DND-41 (cell line): ENCODE results near the gene SP2.

Source experiments
- ATAC-seq: fragments of 200-7000 bp; cut with Tn5 transposase; 3 replicates; pipeline ENCODE4 v1.9.1; 2021; ENCODE audit warnings: low read depth; ENCODE audit not compliant: insufficient read depth
- DNase-seq: peaks from one replicate; pipeline ENCODE4 v3.0.0-alpha.2; 2020
- H2AFZ ChIP-seq: 2 replicates; pipeline ENCODE4 v1.6.0; 2012; ENCODE audit warnings: low read depth, low read length
- H3K27ac ChIP-seq: 2 replicates; pipeline ENCODE4 v1.5.1; 2012; ENCODE audit warnings: low read length, inconsistent platforms
- H3K27me3 ChIP-seq: fragments of 200-600 bp; sonication (generic); 2 replicates; pipeline ENCODE4 v1.6.0; 2012; ENCODE audit warnings: low read length, mild to moderate bottlenecking, inconsistent platforms; ENCODE audit not compliant: insufficient read depth, poor library complexity
- H3K36me3 ChIP-seq: 2 replicates; pipeline ENCODE4 v1.5.1; 2012; ENCODE audit warnings: low read length, inconsistent platforms; ENCODE audit not compliant: insufficient read depth
- H3K4me1 ChIP-seq: 2 replicates; pipeline ENCODE4 v1.5.1; 2012; ENCODE audit warnings: mild to moderate bottlenecking, low read length; ENCODE audit not compliant: insufficient read depth
- H3K4me2 ChIP-seq: 2 replicates; pipeline ENCODE4 v1.6.0; 2012; ENCODE audit warnings: mild to moderate bottlenecking, moderate library complexity, low read length, inconsistent platforms; ENCODE audit not compliant: insufficient read depth
- H3K4me3 ChIP-seq, 2 experiments: fragments of 200-600 bp in 1 of 2; shearing (Covaris generic) in 1 of 2; 2 replicates each; pipeline ENCODE4 v1.5.1; 2012 to 2016; ENCODE audit warnings: inconsistent platforms in 2 of 2, low read length in 2 of 2, mild to moderate bottlenecking in 2 of 2, low read depth in 1 of 2, moderate library complexity in 1 of 2
- H3K79me2 ChIP-seq: 2 replicates; pipeline ENCODE4 v1.6.0; 2012; ENCODE audit warnings: low read length, inconsistent platforms; ENCODE audit not compliant: insufficient read depth
- H3K9ac ChIP-seq: 2 replicates; pipeline ENCODE4 v1.6.0; 2012; ENCODE audit warnings: low read depth, mild to moderate bottlenecking, inconsistent platforms, low read length, moderate library complexity
- H3K9me3 ChIP-seq: 2 replicates; pipeline ENCODE4 v1.5.1; 2012; ENCODE audit warnings: low read length, moderate library complexity, mild to moderate bottlenecking, inconsistent platforms; ENCODE audit not compliant: insufficient read depth, severe bottlenecking
- H4K20me1 ChIP-seq: 2 replicates; pipeline ENCODE4 v1.6.0; 2012; ENCODE audit warnings: low read length; ENCODE audit not compliant: insufficient read depth
- EZH2 ChIP-seq: IDR thresholded peaks from 3 replicates; pipeline ENCODE4 v1.6.1; 2012; ENCODE audit warnings: borderline replicate concordance, low read depth, mild to moderate bottlenecking, moderate library complexity, low read length, inconsistent platforms; ENCODE audit not compliant: severe bottlenecking
- TF ChIP-seq, protein P1 (sequence below): IDR thresholded peaks from 2 replicates; pipeline ENCODE4 v1.5.1; 2012; ENCODE audit warnings: borderline replicate concordance, low read length, moderate library complexity, mild to moderate bottlenecking; ENCODE audit not compliant: poor library complexity, severe bottlenecking; ENCODE audit errors: extremely low read depth

Gene SP2

GRCh38 chr17:47978324-47978723, 82.3 kb downstream of the SP2 start:
- Histone ChIP-seq H2AFZ (no peak overlapping the region), H3K4me1 (peaks cover 24% of the 10 kb centered on the region), H3K4me2 (no peak overlapping the region), H3K79me2 (no peaks in the 10 kb centered on the region), H3K9ac (no peak overlapping the region), H3K27ac (no peak overlapping the region), H3K36me3 (peaks cover 94% of the 10 kb centered on the region), H3K4me3 (no peak overlapping the region), H4K20me1 (peaks cover 19% of the 10 kb centered on the region; the same call in 1 of the 2 replicates), H3K9me3 (no peaks in the 10 kb centered on the region), H3K27me3 (no peaks in the 10 kb centered on the region)
- peak; percentile 60 for DNase-seq
- TF ChIP-seq, protein P1, sequence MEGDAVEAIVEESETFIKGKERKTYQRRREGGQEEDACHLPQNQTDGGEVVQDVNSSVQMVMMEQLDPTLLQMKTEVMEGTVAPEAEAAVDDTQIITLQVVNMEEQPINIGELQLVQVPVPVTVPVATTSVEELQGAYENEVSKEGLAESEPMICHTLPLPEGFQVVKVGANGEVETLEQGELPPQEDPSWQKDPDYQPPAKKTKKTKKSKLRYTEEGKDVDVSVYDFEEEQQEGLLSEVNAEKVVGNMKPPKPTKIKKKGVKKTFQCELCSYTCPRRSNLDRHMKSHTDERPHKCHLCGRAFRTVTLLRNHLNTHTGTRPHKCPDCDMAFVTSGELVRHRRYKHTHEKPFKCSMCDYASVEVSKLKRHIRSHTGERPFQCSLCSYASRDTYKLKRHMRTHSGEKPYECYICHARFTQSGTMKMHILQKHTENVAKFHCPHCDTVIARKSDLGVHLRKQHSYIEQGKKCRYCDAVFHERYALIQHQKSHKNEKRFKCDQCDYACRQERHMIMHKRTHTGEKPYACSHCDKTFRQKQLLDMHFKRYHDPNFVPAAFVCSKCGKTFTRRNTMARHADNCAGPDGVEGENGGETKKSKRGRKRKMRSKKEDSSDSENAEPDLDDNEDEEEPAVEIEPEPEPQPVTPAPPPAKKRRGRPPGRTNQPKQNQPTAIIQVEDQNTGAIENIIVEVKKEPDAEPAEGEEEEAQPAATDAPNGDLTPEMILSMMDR: peak; percentile 78
- no peak for TF ChIP-seq EZH2
- peak; percentile 77 for ATAC-seq
